ENCODE results near the gene MOCS2.

Gene MOCS2

DNA sequence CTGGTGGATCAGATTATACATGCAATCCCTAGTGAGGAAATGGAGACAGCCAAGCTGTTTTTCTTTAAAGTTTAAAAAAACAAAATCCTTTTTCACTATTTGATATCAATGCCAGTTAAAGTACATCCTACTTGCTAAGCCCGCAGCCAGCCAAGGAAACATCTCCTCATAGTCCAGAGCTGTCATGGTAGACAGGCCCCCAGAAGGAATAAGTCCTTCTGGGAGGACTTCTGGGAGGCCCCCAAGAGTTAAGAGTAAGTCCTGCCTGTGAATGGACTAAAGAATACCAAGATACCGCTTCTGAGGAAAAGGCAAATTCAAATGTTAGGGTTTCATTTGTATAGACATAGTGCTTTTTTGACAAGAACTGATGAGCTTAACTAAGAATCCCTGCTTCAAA, 38.3 kb downstream of the MOCS2 start:
- H2BK120ac ChIP-seq (ENCODE audit: low read depth, low read length): no peak overlapping the region

DNA sequence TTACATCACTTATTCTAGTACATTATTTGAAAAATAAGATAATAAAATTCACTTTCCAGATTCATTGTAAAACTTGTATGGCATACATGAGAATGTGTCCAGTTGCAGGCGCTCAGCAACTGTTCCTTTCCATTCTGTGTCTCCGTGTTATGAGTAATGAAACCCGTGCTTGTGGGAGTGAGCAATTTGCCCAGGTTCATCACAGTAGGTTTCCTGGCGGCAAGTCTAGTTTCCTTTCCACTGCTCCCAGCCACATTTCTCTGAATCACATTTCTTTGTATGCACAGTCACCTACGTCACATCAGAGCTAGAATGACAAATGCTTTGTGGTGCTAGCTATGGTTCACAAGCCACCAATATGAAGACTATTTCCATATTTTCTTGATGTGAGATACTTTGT, 39.9 kb downstream of the MOCS2 start:
- Histone ChIP-seq H3K4ac (ENCODE audit: low read depth, low read length) (no peak overlapping the region), H4K5ac (ENCODE audit: low read length) (no peak overlapping the region), H2BK120ac (ENCODE audit: low read depth, low read length) (no peak overlapping the region), H2BK15ac (replicated peaks; ENCODE audit: low read depth) (no peak overlapping the region), H3K27ac (ENCODE audit: low read depth, low read length) (no peak overlapping the region), H4K8ac (ENCODE audit: low read depth, low read length) (no peak overlapping the region), H3K9ac (ENCODE audit: low read length) (no peak overlapping the region), H2BK5ac (ENCODE audit: low read length) (no peak overlapping the region), H3K4me2 (ENCODE audit: low read length) (no peak overlapping the region), H3K79me1 (ENCODE audit: low read length) (no peaks in the 10 kb centered on the region), H2AK5ac (ENCODE audit: low read length) (no peak overlapping the region), H3K56ac (ENCODE audit: low read length) (no peak overlapping the region), H3K4me1 (ENCODE audit: control insufficient read depth, low read depth, low read length) (no peaks in the 10 kb centered on the region), H3K27me3 (ENCODE audit: insufficient read depth, low read length, poor library complexity) (no peaks in the 10 kb centered on the region), H3K23ac (ENCODE audit: low read length) (no peak overlapping the region), H3K18ac (ENCODE audit: low read length) (no peak overlapping the region), H3K36me3 (ENCODE audit: control insufficient read depth, insufficient read depth, low read length) (no peaks in the 10 kb centered on the region), H3K79me2 (ENCODE audit: control insufficient read depth, insufficient read depth, low read length) (no peaks in the 10 kb centered on the region), H3K4me3 (ENCODE audit: low read length) (no peak overlapping the region)
- WGBS (ENCODE audit: extremely low coverage, insufficient coverage, low lambda C conversion rate): no CpG with 5 or more reads among the region's 5 CpGs
- DNase-seq: no peak

More for the DNA sequence above, 38.3 kb downstream of the MOCS2 start:
- Histone ChIP-seq H3K27ac (ENCODE audit: low read depth, low read length) (no peak overlapping the region), H4K8ac (ENCODE audit: low read depth, low read length) (no peak overlapping the region), H2AK5ac (ENCODE audit: low read length) (no peak overlapping the region), H3K36me3 (ENCODE audit: control insufficient read depth, insufficient read depth, low read length) (no peaks in the 10 kb centered on the region), H3K79me2 (ENCODE audit: control insufficient read depth, insufficient read depth, low read length) (no peaks in the 10 kb centered on the region), H2BK5ac (ENCODE audit: low read length) (no peak overlapping the region), H3K4me2 (ENCODE audit: low read length) (no peak overlapping the region), H3K4me3 (ENCODE audit: low read length) (no peak overlapping the region), H3K4ac (ENCODE audit: low read depth, low read length) (no peak overlapping the region), H3K9ac (ENCODE audit: low read length) (no peak overlapping the region), H3K23ac (ENCODE audit: low read length) (no peak overlapping the region), H4K5ac (ENCODE audit: low read length) (no peak overlapping the region), H3K79me1 (ENCODE audit: low read length) (no peaks in the 10 kb centered on the region), H3K27me3 (ENCODE audit: insufficient read depth, low read length, poor library complexity) (no peaks in the 10 kb centered on the region), H3K4me1 (ENCODE audit: control insufficient read depth, low read depth, low read length) (no peaks in the 10 kb centered on the region), H3K18ac (ENCODE audit: low read length) (no peak overlapping the region), H3K56ac (ENCODE audit: low read length) (no peak overlapping the region), H2BK15ac (replicated peaks; ENCODE audit: low read depth) (no peak overlapping the region)
- DNase-seq: no peak
- no CpG with 5 or more reads among the region's 2 CpGs for WGBS (ENCODE audit: extremely low coverage, insufficient coverage, low lambda C conversion rate)

DNA sequence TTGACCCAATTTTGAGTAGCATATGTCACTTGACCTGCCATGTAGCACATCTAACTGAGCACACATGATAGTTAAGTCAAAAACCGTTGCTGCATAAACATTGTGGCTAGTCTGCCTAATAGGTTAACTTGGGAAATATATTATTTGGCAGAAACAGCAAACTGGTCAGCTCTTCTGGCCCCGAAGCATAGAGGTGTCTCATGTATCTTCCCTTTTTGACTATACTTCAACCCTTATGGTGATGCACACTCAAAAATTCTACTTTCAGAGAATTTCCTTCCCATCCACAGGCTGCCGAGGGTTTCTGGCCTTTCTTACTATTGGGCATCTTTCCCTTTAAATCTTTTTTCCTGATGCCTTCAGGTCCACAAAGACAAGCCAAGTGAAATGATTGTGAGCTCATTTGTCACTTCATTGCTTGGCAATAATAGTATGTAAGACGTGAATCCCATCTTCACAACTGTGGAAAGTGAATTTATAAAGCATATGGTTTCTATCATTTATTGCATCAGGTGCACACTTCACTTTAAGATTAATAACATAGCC, 41.2 kb downstream of the MOCS2 start:
- Histone ChIP-seq H3K4me3 (ENCODE audit: low read length) (no peak overlapping the region), H3K4me1 (ENCODE audit: control insufficient read depth, low read depth, low read length) (no peaks in the 10 kb centered on the region), H3K27me3 (ENCODE audit: insufficient read depth, low read length, poor library complexity) (no peaks in the 10 kb centered on the region), H3K9ac (ENCODE audit: low read length) (no peak overlapping the region), H3K18ac (ENCODE audit: low read length) (no peak overlapping the region), H3K23ac (ENCODE audit: low read length) (no peak overlapping the region), H2AK5ac (ENCODE audit: low read length) (no peak overlapping the region), H4K8ac (ENCODE audit: low read depth, low read length) (no peak overlapping the region), H4K5ac (ENCODE audit: low read length) (no peak overlapping the region), H2BK5ac (ENCODE audit: low read length) (no peak overlapping the region), H3K4ac (ENCODE audit: low read depth, low read length) (no peak overlapping the region), H3K79me1 (ENCODE audit: low read length) (no peaks in the 10 kb centered on the region), H3K79me2 (ENCODE audit: control insufficient read depth, insufficient read depth, low read length) (no peaks in the 10 kb centered on the region), H3K56ac (ENCODE audit: low read length) (no peak overlapping the region), H2BK120ac (ENCODE audit: low read depth, low read length) (no peak overlapping the region), H3K27ac (ENCODE audit: low read depth, low read length) (no peak overlapping the region), H3K36me3 (ENCODE audit: control insufficient read depth, insufficient read depth, low read length) (no peaks in the 10 kb centered on the region), H2BK15ac (replicated peaks; ENCODE audit: low read depth) (no peak overlapping the region), H3K4me2 (ENCODE audit: low read length) (no peak overlapping the region)
- WGBS (ENCODE audit: extremely low coverage, insufficient coverage, low lambda C conversion rate): no CpG with 5 or more reads among the region's 4 CpGs
- DNase-seq: no peak

DNA sequence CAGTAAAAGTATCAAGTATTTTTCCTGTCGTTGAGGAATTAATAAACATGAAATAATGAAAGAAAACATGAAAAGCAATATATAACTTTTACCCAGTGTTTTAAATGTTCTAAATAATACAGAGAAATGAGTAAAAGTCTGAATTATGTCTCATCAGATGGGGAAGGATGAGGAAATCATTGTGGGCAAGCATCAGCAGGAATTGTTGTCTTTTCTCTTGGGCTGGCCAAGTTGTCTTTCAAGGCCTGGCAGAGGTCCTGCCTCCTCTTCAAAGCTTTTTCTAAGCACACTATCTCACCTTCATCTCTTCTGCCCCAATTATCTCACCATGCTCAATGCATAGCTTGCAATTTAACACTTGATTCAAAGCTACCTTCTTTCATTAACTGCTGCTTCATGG, 41.9 kb downstream of the MOCS2 start:
- no peak overlapping the region for H3K4me2 ChIP-seq (ENCODE audit: low read length)
- H2BK120ac ChIP-seq (ENCODE audit: low read depth, low read length): no peak overlapping the region
- H3K56ac ChIP-seq (ENCODE audit: low read length): no peak overlapping the region
- H3K27me3 ChIP-seq (ENCODE audit: insufficient read depth, low read length, poor library complexity): no peaks in the 10 kb centered on the region
- no peaks in the 10 kb centered on the region for H3K4me1 ChIP-seq (ENCODE audit: control insufficient read depth, low read depth, low read length)
- no peak overlapping the region for H3K27ac ChIP-seq (ENCODE audit: low read depth, low read length)
- no peak overlapping the region for H4K8ac ChIP-seq (ENCODE audit: low read depth, low read length)
- no peak overlapping the region for H4K5ac ChIP-seq (ENCODE audit: low read length)
- no peak overlapping the region for H3K4me3 ChIP-seq (ENCODE audit: low read length)
- H2BK15ac ChIP-seq (replicated peaks; ENCODE audit: low read depth): no peak overlapping the region
- no peaks in the 10 kb centered on the region for H3K36me3 ChIP-seq (ENCODE audit: control insufficient read depth, insufficient read depth, low read length)
- no peak overlapping the region for H2AK5ac ChIP-seq (ENCODE audit: low read length)
- no peak overlapping the region for H3K4ac ChIP-seq (ENCODE audit: low read depth, low read length)
- H3K23ac ChIP-seq (ENCODE audit: low read length): no peak overlapping the region
- no peak overlapping the region for H3K18ac ChIP-seq (ENCODE audit: low read length)
- WGBS (ENCODE audit: extremely low coverage, insufficient coverage, low lambda C conversion rate): no CpG with 5 or more reads among the region's 1 CpG
- H3K79me2 ChIP-seq (ENCODE audit: control insufficient read depth, insufficient read depth, low read length): no peaks in the 10 kb centered on the region
- H2BK5ac ChIP-seq (ENCODE audit: low read length): no peak overlapping the region
- H3K9ac ChIP-seq (ENCODE audit: low read length): no peak overlapping the region
- no peak for DNase-seq
- H3K79me1 ChIP-seq (ENCODE audit: low read length): no peaks in the 10 kb centered on the region

DNA sequence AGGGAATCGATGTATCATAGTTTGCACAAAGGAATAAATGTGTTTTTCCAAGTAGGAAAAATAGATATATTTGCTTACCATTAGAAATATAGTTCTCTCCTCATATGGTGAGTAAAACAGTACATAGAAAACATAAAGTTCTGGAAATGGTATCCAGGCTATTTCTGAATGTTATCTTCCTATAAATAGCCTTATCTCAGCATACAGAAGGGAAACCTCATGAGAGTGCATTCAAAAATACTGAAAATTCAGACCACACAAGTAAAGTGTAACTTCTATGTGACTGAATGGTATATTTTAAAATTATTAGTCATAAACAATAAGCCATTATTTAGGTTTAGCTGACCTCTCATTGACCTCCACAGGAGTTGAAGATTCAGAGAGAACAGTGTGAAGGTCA, 43.5 kb downstream of the MOCS2 start:
- no peak overlapping the region for H3K18ac ChIP-seq (ENCODE audit: low read length)
- H3K36me3 ChIP-seq (ENCODE audit: control insufficient read depth, insufficient read depth, low read length): no peaks in the 10 kb centered on the region
- H4K8ac ChIP-seq (ENCODE audit: low read depth, low read length): no peak overlapping the region
- no peak overlapping the region for H3K9ac ChIP-seq (ENCODE audit: low read length)
- WGBS (ENCODE audit: extremely low coverage, insufficient coverage, low lambda C conversion rate): no CpG with 5 or more reads among the region's 1 CpG
- H2BK5ac ChIP-seq (ENCODE audit: low read length): no peak overlapping the region
- no peak overlapping the region for H2BK15ac ChIP-seq (replicated peaks; ENCODE audit: low read depth)
- H3K4me1 ChIP-seq (ENCODE audit: control insufficient read depth, low read depth, low read length): no peaks in the 10 kb centered on the region
- H2AK5ac ChIP-seq (ENCODE audit: low read length): no peak overlapping the region
- H3K4ac ChIP-seq (ENCODE audit: low read depth, low read length): no peak overlapping the region
- H3K4me3 ChIP-seq (ENCODE audit: low read length): no peak overlapping the region
- no peaks in the 10 kb centered on the region for H3K79me2 ChIP-seq (ENCODE audit: control insufficient read depth, insufficient read depth, low read length)
- H3K79me1 ChIP-seq (ENCODE audit: low read length): no peaks in the 10 kb centered on the region
- no peaks in the 10 kb centered on the region for H3K27me3 ChIP-seq (ENCODE audit: insufficient read depth, low read length, poor library complexity)
- no peak overlapping the region for H3K27ac ChIP-seq (ENCODE audit: low read depth, low read length)
- no peak overlapping the region for H2BK120ac ChIP-seq (ENCODE audit: low read depth, low read length)
- DNase-seq: no peak
- H3K23ac ChIP-seq (ENCODE audit: low read length): no peak overlapping the region
- no peak overlapping the region for H3K4me2 ChIP-seq (ENCODE audit: low read length)
- no peak overlapping the region for H3K56ac ChIP-seq (ENCODE audit: low read length)
- no peak overlapping the region for H4K5ac ChIP-seq (ENCODE audit: low read length)

DNA sequence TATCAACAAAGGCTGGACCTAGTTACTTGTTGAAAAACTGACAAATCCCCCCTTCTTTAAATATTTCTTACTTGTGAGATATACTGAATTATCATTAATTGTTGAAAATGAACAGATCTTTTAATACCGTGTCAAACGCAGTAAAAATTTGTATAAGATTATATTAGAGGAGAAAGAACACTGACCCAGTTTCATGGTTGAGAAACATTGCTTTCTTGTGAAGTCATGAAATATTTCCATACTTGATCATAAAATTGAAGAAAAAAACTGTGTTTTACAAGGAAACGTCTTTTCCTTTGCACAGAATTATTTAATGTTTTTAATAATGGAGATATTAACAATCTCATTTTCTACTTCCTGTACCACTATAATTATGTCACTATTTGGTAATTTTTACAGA, 45.8 kb downstream of the MOCS2 start:
- Histone ChIP-seq H3K27ac (ENCODE audit: low read depth, low read length) (no peak overlapping the region), H3K4me3 (ENCODE audit: low read length) (no peak overlapping the region), H3K36me3 (ENCODE audit: control insufficient read depth, insufficient read depth, low read length) (no peaks in the 10 kb centered on the region), H3K4me2 (ENCODE audit: low read length) (no peak overlapping the region), H2BK5ac (ENCODE audit: low read length) (no peak overlapping the region), H3K9ac (ENCODE audit: low read length) (no peak overlapping the region), H3K23ac (ENCODE audit: low read length) (no peak overlapping the region), H2AK5ac (ENCODE audit: low read length) (no peak overlapping the region), H3K18ac (ENCODE audit: low read length) (no peak overlapping the region), H3K27me3 (ENCODE audit: insufficient read depth, low read length, poor library complexity) (no peaks in the 10 kb centered on the region), H3K79me2 (ENCODE audit: control insufficient read depth, insufficient read depth, low read length) (no peaks in the 10 kb centered on the region), H2BK15ac (replicated peaks; ENCODE audit: low read depth) (no peak overlapping the region), H3K4me1 (ENCODE audit: control insufficient read depth, low read depth, low read length) (no peaks in the 10 kb centered on the region), H3K56ac (ENCODE audit: low read length) (no peak overlapping the region), H3K79me1 (ENCODE audit: low read length) (no peaks in the 10 kb centered on the region), H2BK120ac (ENCODE audit: low read depth, low read length) (no peak overlapping the region), H4K8ac (ENCODE audit: low read depth, low read length) (no peak overlapping the region), H4K5ac (ENCODE audit: low read length) (no peak overlapping the region), H3K4ac (ENCODE audit: low read depth, low read length) (no peak overlapping the region)
- WGBS (ENCODE audit: extremely low coverage, insufficient coverage, low lambda C conversion rate): 100% methylated on average over 2 of the region's 3 CpGs
- DNase-seq: no peak
